ENCODE measurements around the gene OR8D4. TPM values are rescaled to one million over a fixed set of nuclear protein-coding genes. Genes with fewer than 3 reads are reported as not detected.

OR8D4 gene
- total and polyA plus RNA-seq, 4 donors = 0.14 TPM; not detected in 3

- Histone ChIP-seq H3K27ac (ENCODE audit: low read depth in 1 of 2, low read length in 2 of 2) (no peak overlapping the region), H3K9me3 (ENCODE audit: control insufficient read depth in 4 of 4, low read length in 3 of 4) (no peaks in the 10 kb centered on the region), H3K9ac (ENCODE audit: low read depth in 1 of 2, low read length in 2 of 2) (no peak overlapping the region), H3K4me1 (ENCODE audit: control insufficient read depth in 4 of 4, insufficient read depth in 4 of 4, low read length in 3 of 4) (no peaks in the 10 kb centered on the region), H3K27me3 (ENCODE audit: control insufficient read depth in 4 of 4, insufficient read depth in 4 of 4, low read length in 3 of 4) (peaks cover 0 to 3% (median 0%) of the 10 kb centered on the region in 4 donors), H3K36me3 (ENCODE audit: control insufficient read depth in 4 of 4, insufficient read depth in 3 of 4, low read depth in 1 of 4, low read length in 3 of 4) (no peaks in the 10 kb centered on the region), H3K4me3 (ENCODE audit: low read depth in 1 of 3, low read length in 3 of 3) (no peak overlapping the region)
- TF ChIP-seq ZBTB33 (IDR thresholded peaks at IDR 0.05) (no peak), HNF4G (IDR thresholded peaks at IDR 0.05) (no peak), FOXA1 (IDR thresholded peaks at IDR 0.05) (no peak), SP1 (IDR thresholded peaks at IDR 0.05) (no peak), NR2F2 (IDR thresholded peaks at IDR 0.05) (no peak), JUND (IDR thresholded peaks at IDR 0.05) (no peak)
- TF ChIP-seq, protein P1, sequence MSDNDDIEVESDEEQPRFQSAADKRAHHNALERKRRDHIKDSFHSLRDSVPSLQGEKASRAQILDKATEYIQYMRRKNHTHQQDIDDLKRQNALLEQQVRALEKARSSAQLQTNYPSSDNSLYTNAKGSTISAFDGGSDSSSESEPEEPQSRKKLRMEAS (IDR thresholded peaks at IDR 0.05) = no peak
- no peak for DNase-seq (ENCODE audit: low spot score)
- whole genome bisulfite sequencing = 88% methylated on average over 4 of the region's 4 CpGs
Observed at GRCh38 chr11:123880912-123881311, 21.1 kb upstream of the OR8D4 start.

- Histone ChIP-seq H3K9ac (ENCODE audit: low read depth in 1 of 2, low read length in 2 of 2) (no peak within 1 kb of the TSS), H3K27ac (ENCODE audit: low read depth in 1 of 2, low read length in 2 of 2) (no peak within 1 kb of the TSS), H3K4me1 (ENCODE audit: control insufficient read depth in 4 of 4, insufficient read depth in 4 of 4, low read length in 3 of 4) (no peaks in the 10 kb centered on the region), H3K36me3 (ENCODE audit: control insufficient read depth in 4 of 4, insufficient read depth in 3 of 4, low read depth in 1 of 4, low read length in 3 of 4) (no peaks in the 10 kb centered on the region), H3K27me3 (ENCODE audit: control insufficient read depth in 4 of 4, insufficient read depth in 4 of 4, low read length in 3 of 4) (peaks cover 0 to 7% (median 0%) of the 10 kb centered on the region in 4 donors), H3K9me3 (ENCODE audit: control insufficient read depth in 4 of 4, low read length in 3 of 4) (no peaks in the 10 kb centered on the region), H3K4me3 (ENCODE audit: low read depth in 1 of 3, low read length in 3 of 3) (no peak within 1 kb of the TSS)
- DNase-seq (ENCODE audit: low spot score) = no peak
- WGBS = 84% methylated on average over 3 of the region's 3 CpGs
- TF ChIP-seq RAD21 (IDR thresholded peaks at IDR 0.05) = no peak
- TF ChIP-seq HNF4G (IDR thresholded peaks at IDR 0.05) = no peak
- TF ChIP-seq, protein P2, sequence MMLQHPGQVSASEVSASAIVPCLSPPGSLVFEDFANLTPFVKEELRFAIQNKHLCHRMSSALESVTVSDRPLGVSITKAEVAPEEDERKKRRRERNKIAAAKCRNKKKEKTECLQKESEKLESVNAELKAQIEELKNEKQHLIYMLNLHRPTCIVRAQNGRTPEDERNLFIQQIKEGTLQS (IDR thresholded peaks at IDR 0.05) = no peak
- TF ChIP-seq GABPA (IDR thresholded peaks at IDR 0.05 in 1 of 2, conservative IDR thresholded peaks at IDR 0.05 in 1 of 2) = no peak
- no peak for TF ChIP-seq NR2F2 (IDR thresholded peaks at IDR 0.05)
- no peak for TF ChIP-seq SP1 (IDR thresholded peaks at IDR 0.05)
- no peak for TF ChIP-seq JUND (IDR thresholded peaks at IDR 0.05)
- TF ChIP-seq, protein P1 (IDR thresholded peaks at IDR 0.05) = no peak
- no peak for TF ChIP-seq HNF4A (conservative IDR thresholded peaks at IDR 0.05)
- TF ChIP-seq YY1 (IDR thresholded peaks at IDR 0.05) = no peak
- TF ChIP-seq FOXA2 (IDR thresholded peaks at IDR 0.05) = no peak
- TF ChIP-seq, protein P3, sequence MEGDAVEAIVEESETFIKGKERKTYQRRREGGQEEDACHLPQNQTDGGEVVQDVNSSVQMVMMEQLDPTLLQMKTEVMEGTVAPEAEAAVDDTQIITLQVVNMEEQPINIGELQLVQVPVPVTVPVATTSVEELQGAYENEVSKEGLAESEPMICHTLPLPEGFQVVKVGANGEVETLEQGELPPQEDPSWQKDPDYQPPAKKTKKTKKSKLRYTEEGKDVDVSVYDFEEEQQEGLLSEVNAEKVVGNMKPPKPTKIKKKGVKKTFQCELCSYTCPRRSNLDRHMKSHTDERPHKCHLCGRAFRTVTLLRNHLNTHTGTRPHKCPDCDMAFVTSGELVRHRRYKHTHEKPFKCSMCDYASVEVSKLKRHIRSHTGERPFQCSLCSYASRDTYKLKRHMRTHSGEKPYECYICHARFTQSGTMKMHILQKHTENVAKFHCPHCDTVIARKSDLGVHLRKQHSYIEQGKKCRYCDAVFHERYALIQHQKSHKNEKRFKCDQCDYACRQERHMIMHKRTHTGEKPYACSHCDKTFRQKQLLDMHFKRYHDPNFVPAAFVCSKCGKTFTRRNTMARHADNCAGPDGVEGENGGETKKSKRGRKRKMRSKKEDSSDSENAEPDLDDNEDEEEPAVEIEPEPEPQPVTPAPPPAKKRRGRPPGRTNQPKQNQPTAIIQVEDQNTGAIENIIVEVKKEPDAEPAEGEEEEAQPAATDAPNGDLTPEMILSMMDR (IDR thresholded peaks at IDR 0.05; ENCODE audit: low read depth, low read length, missing input control) = no peak
- TF ChIP-seq, protein P4, sequence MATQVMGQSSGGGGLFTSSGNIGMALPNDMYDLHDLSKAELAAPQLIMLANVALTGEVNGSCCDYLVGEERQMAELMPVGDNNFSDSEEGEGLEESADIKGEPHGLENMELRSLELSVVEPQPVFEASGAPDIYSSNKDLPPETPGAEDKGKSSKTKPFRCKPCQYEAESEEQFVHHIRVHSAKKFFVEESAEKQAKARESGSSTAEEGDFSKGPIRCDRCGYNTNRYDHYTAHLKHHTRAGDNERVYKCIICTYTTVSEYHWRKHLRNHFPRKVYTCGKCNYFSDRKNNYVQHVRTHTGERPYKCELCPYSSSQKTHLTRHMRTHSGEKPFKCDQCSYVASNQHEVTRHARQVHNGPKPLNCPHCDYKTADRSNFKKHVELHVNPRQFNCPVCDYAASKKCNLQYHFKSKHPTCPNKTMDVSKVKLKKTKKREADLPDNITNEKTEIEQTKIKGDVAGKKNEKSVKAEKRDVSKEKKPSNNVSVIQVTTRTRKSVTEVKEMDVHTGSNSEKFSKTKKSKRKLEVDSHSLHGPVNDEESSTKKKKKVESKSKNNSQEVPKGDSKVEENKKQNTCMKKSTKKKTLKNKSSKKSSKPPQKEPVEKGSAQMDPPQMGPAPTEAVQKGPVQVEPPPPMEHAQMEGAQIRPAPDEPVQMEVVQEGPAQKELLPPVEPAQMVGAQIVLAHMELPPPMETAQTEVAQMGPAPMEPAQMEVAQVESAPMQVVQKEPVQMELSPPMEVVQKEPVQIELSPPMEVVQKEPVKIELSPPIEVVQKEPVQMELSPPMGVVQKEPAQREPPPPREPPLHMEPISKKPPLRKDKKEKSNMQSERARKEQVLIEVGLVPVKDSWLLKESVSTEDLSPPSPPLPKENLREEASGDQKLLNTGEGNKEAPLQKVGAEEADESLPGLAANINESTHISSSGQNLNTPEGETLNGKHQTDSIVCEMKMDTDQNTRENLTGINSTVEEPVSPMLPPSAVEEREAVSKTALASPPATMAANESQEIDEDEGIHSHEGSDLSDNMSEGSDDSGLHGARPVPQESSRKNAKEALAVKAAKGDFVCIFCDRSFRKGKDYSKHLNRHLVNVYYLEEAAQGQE (IDR thresholded peaks at IDR 0.05) = no peak
- TF ChIP-seq ZBTB33 (IDR thresholded peaks at IDR 0.05) = no peak
- TF ChIP-seq FOXA1 (IDR thresholded peaks at IDR 0.05) = no peak
Observed at GRCh38 chr11:123885570-123885969, 16.4 kb upstream of the OR8D4 start, which contains the start of gene TMEM225. TSS of gene TMEM225 (minus strand) at chr11:123885670. CDS start at chr11:123885425, 245 bp downstream.

Data from liver (tissue), 9 donors.